Measurements from ENCODE around the gene C1orf52.

Gene C1orf52

DNA sequence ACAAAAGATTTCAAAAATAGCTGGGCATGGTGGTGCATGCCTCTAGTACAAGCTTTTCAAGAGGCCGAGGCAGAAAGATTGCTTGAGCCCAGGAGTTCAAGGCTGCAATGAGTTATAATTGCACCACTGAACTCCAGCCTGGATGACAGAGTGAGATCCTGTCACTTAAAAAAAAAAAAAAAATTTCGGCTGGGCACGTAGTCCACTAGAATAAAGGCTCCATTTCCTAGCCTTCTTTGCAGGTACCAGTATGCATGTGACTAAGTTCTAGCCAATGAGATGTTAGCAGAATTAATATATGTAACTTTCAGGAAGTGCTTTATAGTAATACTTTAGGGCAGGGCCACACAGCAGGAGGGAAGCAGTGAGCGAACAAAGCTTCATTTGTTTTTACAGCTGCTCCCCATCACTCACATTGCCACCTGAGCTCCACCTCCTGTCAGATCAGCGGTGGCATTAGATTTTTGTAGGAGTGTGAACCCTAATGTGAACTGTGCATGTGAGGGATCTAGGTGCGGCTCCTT lies 29.8 kb downstream of the C1orf52 start:
- no peak for DNase-seq (ENCODE audit: low read depth)

GRCh38 chr1:85228972-85229371 lies 30.5 kb downstream of the C1orf52 start:
- DNase-seq (ENCODE audit: low read depth), result no peak

DNA sequence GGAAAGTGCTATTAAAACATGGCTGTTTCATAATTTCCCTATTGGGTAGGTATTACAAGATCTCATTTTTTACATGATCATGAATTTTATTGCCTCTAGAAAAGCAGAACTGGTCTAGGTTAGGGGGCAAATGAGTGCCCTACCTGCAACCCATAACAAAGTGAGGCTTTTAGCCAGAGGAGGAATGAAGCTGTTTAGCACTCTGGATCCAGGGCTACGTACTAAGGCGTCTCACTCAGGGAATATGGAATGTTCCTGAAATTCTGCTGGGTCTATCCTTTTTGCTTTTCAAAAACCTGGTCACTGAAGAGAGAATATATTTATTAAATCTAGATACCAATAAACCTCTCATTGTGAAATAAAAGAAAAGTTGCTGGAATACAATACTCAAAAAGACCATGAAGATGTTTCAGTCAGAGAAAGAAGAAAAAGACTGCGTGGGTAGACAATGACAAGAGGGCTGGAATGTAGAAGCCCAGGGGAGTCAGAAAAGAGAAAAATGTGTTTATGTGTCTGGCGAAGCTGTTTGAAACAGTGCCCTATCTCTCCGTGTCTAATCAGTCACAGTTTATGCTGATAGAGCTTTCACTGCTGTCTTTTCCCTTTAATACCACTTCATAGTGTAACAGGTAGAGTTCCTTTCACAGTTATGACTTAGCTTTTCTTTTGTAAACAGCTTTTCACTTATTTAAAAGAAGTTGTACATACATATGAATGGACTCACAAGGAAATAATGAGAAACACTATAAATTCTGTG lies 33.7 kb downstream of the C1orf52 start:
- no peak for DNase-seq (ENCODE audit: low read depth)

- no peak for DNase-seq (ENCODE audit: low read depth)
These were observed 34.5 kb downstream of the C1orf52 start for GRCh38 chr1:85224734-85225623.

DNA sequence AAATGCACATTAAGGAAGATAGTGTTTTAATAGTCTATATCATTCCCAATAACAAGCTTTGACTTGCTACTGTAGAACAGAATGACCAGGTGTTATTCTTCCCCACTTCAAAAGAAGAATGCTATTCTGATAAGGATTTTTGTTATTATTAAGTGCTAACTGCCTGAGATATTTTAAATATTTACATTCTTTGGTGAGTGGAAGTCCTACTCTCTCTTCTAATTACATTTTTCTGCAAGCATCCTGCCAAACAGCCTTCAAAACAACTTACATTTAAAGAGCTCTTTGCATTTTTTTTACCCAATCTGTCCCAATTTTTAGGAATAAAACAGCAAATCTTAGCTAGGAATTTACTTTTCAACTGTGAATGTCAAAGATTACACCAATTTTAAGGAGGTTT lies 35.2 kb downstream of the C1orf52 start:
- no peak for DNase-seq (ENCODE audit: low read depth)

GRCh38 chr1:85223334-85223733 lies 36.1 kb downstream of the C1orf52 start:
- no peak for DNase-seq (ENCODE audit: low read depth)

DNA sequence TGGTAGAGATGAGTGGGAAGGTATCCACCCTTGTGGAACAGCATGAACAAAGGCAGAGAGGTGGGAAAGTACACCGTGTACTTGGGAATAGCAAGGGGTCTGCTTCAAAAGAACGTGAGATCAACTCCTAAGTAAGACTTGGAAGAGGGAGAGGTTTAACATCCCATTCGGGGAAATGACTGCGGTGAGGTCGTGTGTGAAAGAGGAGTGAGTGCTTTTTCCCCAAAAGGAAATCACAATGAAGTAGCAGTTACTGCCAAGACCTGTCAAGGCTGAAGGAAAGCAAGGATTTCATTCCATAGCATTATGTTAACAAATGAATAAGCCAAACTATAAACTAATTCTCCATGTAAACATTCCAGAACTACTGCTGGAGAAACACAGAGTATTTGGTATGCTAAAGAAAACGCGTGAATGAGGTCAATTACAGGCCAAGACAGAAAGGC lies 38.7 kb downstream of the C1orf52 start:
- no peak for DNase-seq (ENCODE audit: low read depth)

GRCh38 chr1:85219853-85220610 lies 39.4 kb downstream of the C1orf52 start:
- DNase-seq (ENCODE audit: low read depth), result no peak

DNA sequence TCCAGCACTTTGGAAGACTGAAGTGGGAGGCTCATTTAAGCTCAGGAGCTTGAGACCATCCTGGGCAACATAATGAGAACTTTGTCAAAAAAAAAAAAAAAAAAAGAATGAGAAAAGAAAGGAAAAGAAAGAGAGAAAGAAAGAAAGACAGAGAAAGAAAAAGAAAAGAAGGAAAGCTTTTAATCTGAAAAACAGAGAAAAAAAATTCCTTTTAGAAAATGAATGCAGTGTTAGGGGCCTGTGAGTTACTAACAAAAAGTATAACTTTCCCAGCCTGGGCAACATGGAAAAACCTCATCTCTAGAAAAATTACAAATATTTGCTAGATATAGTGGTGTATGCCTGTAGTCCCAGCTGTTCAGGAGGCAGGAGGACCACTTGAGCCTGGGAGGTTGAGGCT lies 42.8 kb downstream of the C1orf52 start:
- DNase-seq (ENCODE audit: low read depth), result no peak

DNA sequence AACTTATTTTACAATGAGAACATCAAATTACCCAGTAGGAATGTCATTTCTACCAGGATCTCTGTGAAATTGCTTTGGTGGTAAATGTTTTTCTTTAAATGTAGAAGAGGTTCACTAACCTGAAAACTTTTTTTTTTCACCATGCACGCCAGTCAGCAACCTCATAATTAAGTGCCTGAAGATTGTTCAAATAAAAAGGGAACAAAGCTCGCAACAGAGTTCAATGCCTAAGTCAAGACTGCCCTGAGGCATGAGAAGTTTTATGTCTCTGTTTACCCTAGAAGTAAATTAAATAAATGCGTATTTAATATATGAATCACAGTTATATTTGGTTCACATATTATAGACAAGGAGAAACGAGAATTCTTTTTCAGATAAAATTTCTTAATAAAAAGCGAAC lies 44.8 kb downstream of the C1orf52 start:
- DNase-seq (ENCODE audit: low read depth), result no peak

- no peak for DNase-seq (ENCODE audit: low read depth)
These were observed 51.0 kb downstream of the C1orf52 start for GRCh38 chr1:85208488-85208887.

- no peak for DNase-seq (ENCODE audit: low read depth)
These were observed 55.8 kb downstream of the C1orf52 start for GRCh38 chr1:85203573-85204171.

DNA sequence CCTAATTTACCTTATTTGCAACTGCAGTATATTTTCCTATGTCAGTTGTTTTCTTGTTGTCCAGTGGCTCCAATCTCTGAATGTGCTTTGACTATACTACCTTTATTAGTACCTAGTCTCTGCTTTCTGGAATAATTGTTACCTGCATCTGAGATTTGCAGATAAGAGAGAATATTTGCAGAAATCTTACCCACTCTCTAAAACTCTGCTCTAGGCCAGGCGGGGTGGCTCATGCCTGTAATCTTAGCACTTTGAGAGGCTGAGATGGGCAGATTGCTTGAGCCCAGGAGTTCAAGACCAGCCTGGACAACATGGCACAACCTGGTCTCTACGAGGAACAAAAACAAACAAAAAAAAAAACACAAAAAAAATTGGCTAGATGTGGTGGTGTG lies 56.6 kb downstream of the C1orf52 start:
- no peak for DNase-seq (ENCODE audit: low read depth)

DNA sequence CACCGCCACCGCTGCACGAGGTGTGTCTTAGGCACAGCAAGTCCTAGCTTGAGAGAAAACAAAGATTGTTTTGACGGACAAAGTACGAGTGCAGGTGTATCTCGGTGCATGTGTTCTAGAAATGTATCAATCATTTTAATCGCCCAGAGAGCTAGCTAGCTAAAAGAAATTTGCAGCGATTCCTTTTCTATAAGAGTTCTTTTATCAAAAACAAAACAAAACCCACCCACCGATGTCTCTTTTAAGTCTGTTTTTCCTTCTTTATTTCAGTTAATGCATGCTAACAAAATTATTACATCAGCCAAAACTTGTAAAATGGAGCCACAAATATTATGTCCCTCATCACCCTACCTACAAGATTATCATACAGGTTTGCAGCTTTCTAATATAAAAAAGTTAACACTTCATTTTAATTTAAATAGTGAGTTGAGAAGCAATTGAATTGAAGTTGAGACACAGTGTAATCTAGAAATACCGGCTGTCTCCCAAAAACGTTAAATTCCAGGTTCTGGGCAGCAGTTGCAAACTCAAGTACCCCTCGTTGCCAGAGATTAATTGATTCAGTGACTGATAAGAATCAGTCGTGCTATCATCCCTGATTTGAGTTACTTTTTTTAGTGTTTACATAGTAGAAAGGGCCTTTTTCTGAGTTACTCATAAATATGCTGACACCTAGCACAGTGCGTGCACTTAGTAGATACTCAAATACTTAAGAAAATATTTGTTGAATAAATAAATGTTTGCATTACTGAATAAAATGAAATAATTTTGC lies 57.2 kb downstream of the C1orf52 start:
- DNase-seq (ENCODE audit: low read depth), result no peak

GRCh38 chr1:85201340-85202091 lies 57.9 kb downstream of the C1orf52 start:
- DNase-seq (ENCODE audit: low read depth), result peak; percentile 59

GRCh38 chr1:85200463-85201339 lies 58.8 kb downstream of the C1orf52 start, which contains the start of gene SYDE2:
TSS of gene SYDE2 (minus strand) at chr1:85201016. CDS start at chr1:85200996, 20 bp downstream.
- peak; percentile 69 for DNase-seq (ENCODE audit: low read depth)
